ENCODE data around the gene EPX.

- peak in 1 of 3 donors; percentile 73 for TF ChIP-seq CTCF (IDR thresholded peaks at IDR 0.05)
- no peak for TF ChIP-seq POLR2A (IDR thresholded peaks at IDR 0.05)
These were observed 26.7 kb downstream of the EPX start, which contains the start of gene MKS1 for GRCh38 chr17:58219007-58219788.
